Panc1 (cell line): ENCODE results near the gene BCR. TPM values are rescaled to one million over a fixed set of nuclear protein-coding genes. Genes with fewer than 3 reads are reported as not detected.

Experiments used
- ATAC-seq: fragments of 200-7000 bp; cut with Tn5 transposase; 2 replicates; pipeline ENCODE4 v1.9.1; 2020; ENCODE audit warnings: mild to moderate bottlenecking, moderate library complexity
- BruUV-seq: library from RNA; stranded (reverse); fragments of 400-500 nt; replicated peaks from 2 replicates; lab custom pipeline; 2021; lab: Mats Ljungman, UMichigan
- CTCF ChIA-PET: fragments of 300-600 bp; sonication (Branson Sonifier 250); formaldehyde crosslinking; loops from one replicate; lab custom pipeline; 2022; ENCODE audit warnings: antibody characterized with exemption; lab: Charles Lee
- POLR2A ChIA-PET: fragments of 300-600 bp; sonication (Branson Sonifier 250); formaldehyde crosslinking; loops from one replicate; lab custom pipeline; 2022; ENCODE audit warnings: antibody characterized with exemption; lab: Charles Lee
- DNase-seq: peaks from one replicate; pipeline ENCODE4 v3.0.0-alpha.2; 2010; ENCODE audit warnings: low read depth, low spot score
- H3K27ac ChIP-seq: 2 replicates; pipeline ENCODE4 v1.5.1; 2011; ENCODE audit warnings: mild to moderate bottlenecking, low read length, inconsistent platforms
- H3K27me3 ChIP-seq: fragments of 200-500 bp; sonication (Bioruptor generic); 2 replicates; pipeline ENCODE4 v1.6.0; 2014; ENCODE audit warnings: low read length, inconsistent platforms; ENCODE audit not compliant: control insufficient read depth, insufficient read depth
- H3K36me3 ChIP-seq: fragments of 200-500 bp; sonication (Bioruptor generic); 2 replicates; pipeline ENCODE4 v1.5.1; 2014; ENCODE audit warnings: inconsistent platforms, mild to moderate bottlenecking, low read length, moderate library complexity; ENCODE audit not compliant: control insufficient read depth, insufficient read depth
- H3K4me1 ChIP-seq: 2 replicates; pipeline ENCODE4 v1.5.1; 2011; ENCODE audit warnings: inconsistent platforms, mild to moderate bottlenecking, low read length, moderate library complexity; ENCODE audit not compliant: control insufficient read depth, insufficient read depth
- H3K4me3 ChIP-seq, 2 experiments: 2 replicates each; pipeline ENCODE4 v1.5.1; 2011 to 2012; ENCODE audit warnings: low read depth in 2 of 2, low read length in 2 of 2, mild to moderate bottlenecking in 2 of 2, inconsistent platforms in 1 of 2, moderate library complexity in 1 of 2
- H3K9me3 ChIP-seq: fragments of 200-500 bp; sonication (Bioruptor generic); 2 replicates; pipeline ENCODE4 v1.5.1; 2014; ENCODE audit warnings: low read depth, mild to moderate bottlenecking, inconsistent platforms, low read length, moderate library complexity; ENCODE audit not compliant: control insufficient read depth, insufficient read depth
- CTCF ChIP-seq: fragments of 450-650 bp; IDR thresholded peaks from 2 replicates; pipeline ENCODE4 v1.5.1; 2017; ENCODE audit warnings: mild to moderate bottlenecking
- POLR2AphosphoS5 ChIP-seq: IDR thresholded peaks from 2 replicates; pipeline ENCODE4 v1.6.1; 2012; ENCODE audit warnings: mild to moderate bottlenecking, low read depth, low read length, moderate library complexity
- REST ChIP-seq, 2 experiments: IDR thresholded peaks; 2 replicates each; pipeline ENCODE4 v1.6.1; 2011 to 2012; ENCODE audit warnings: low read depth in 2 of 2, control low read depth in 1 of 2, low read length in 1 of 2, mild to moderate bottlenecking in 1 of 2, moderate library complexity in 1 of 2; ENCODE audit not compliant: insufficient read depth in 1 of 2
- SIN3A ChIP-seq: IDR thresholded peaks from 2 replicates; pipeline ENCODE4 v1.6.1; 2012; ENCODE audit warnings: low read depth, mild to moderate bottlenecking, low read length, moderate library complexity, borderline replicate concordance; ENCODE audit not compliant: insufficient read depth
- TCF7L2 ChIP-seq: IDR thresholded peaks from 2 replicates; pipeline ENCODE4 v1.6.1; 2011; ENCODE audit warnings: mild to moderate bottlenecking, low read depth, low read length, inconsistent platforms
- in situ Hi-C: cut with HindIII; loops from 2 replicates; pipeline ENCODE4 v1.10.0; 2016; ENCODE audit warnings: low sequenced_read_pairs, low pct_unique_long_range_greater_than_20kb
- intact Hi-C: fragments of 100-400 bp; cut with micrococcal nuclease; formaldehyde crosslinking; loops from one replicate; pipeline ENCODE4 v1.10.0; 2022; ENCODE audit not compliant: unreplicated experiment
- total RNA-seq: library from RNA; stranded (reverse); gene quantifications from one replicate; pipeline ENCODE4 v1.2.1, GENCODE V29; 2021; ENCODE audit not compliant: unreplicated experiment

Gene BCR
- total RNA-seq, 1 experiment from 2014 or later, result 32.1 TPM

DNA sequence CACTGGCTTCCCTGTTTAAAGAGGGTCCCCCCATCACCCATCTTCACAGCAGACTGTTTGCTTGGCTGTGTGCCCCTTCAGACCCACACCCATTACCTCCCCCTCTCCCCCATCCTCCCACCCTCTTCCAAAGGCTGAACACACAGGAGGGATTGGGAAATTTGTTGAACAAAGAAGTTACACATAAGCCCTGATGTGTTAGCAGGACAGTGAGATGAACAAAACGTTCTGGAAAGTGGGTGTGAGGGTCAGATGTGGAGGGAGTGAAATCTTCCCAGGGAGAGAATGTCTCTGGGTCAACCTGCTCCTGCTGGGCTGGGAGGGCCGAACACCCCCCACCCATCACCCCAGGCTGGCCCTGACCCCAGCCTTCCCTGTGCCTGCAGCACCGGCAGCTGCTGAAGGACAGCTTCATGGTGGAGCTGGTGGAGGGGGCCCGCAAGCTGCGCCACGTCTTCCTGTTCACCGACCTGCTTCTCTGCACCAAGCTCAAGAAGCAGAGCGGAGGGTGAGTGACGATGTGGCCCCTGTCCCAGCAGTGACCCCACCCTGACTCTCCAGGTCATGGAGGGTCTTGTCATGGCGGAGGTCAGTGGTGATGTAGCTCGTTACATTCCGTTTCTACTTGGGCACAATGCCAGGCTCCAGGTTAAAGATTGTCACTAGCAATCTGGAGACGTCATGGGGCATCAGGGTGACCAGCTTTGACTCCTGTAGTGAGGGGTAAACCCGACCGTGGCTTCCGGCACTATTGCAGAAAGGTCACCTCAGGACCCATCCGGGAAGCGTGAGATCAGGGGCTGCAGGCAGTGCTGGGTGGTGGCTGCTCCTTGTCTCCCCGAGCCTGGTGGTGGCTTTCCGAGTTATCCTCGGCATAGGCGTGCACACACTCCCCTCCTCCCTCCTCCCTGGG is 103.5 kb downstream of the BCR start:
- Histone ChIP-seq H3K9me3 (no peaks in the 10 kb centered on the region), H3K36me3 (no peaks in the 10 kb centered on the region), H3K4me3 (no peak overlapping the region), H3K4me1 (no peaks in the 10 kb centered on the region), H3K27me3 (no peaks in the 10 kb centered on the region), H3K27ac (no peak overlapping the region)
- ChIA-PET CTCF (no interaction called here), POLR2A (no interaction called here)
- ATAC-seq (no peak), DNase-seq (no peak)
- no peak for TF ChIP-seq TCF7L2
- BruUV-seq, result no TSS peak
- in situ Hi-C loops, result no loop called here
- intact Hi-C loops, result loop anchor here (2.0 kb wide), 1 partner anchor 105 kb away; no protein-coding TSS in a partner anchor

DNA sequence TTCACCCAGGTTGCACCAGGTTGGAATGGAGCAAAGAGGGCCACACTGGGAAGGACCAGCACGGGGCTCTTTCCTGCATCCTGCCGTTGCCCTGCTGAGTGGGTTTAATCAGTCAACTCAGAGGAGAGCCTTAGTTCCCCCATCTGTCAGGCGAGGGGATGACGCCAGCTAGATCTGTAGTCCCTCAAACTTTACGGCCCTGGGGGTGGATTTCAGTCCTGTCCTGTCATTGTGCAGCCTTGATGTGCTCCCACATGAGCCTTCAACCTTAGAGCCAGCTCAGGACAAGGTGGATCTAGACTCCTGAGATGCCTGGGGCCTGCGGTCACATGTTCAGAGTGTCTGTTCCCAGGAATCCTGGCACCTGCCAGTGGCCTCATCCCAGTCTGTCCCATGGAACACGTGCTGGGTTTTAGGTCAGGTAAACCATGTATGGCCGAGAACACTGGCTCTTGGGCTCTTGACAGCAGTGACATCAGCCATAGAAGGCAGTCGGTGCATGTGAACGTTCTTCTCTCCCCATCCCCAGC is 104.3 kb downstream of the BCR start:
- ChIA-PET CTCF (no interaction called here), POLR2A (no interaction called here)
- Histone ChIP-seq H3K27ac (no peak overlapping the region), H3K4me1 (no peaks in the 10 kb centered on the region), H3K4me3 (no peak overlapping the region), H3K36me3 (no peaks in the 10 kb centered on the region), H3K9me3 (no peaks in the 10 kb centered on the region), H3K27me3 (no peaks in the 10 kb centered on the region)
- DNase-seq, result no peak
- intact Hi-C loops, result loop anchor here (2.0 kb wide), 1 partner anchor 106 kb away; no protein-coding TSS in a partner anchor
- TF ChIP-seq SIN3A (no peak), POLR2AphosphoS5 (no peak), CTCF (no peak), TCF7L2 (no peak)
- ATAC-seq, result no peak
- BruUV-seq, result no TSS peak
- in situ Hi-C loops, result no loop called here

DNA sequence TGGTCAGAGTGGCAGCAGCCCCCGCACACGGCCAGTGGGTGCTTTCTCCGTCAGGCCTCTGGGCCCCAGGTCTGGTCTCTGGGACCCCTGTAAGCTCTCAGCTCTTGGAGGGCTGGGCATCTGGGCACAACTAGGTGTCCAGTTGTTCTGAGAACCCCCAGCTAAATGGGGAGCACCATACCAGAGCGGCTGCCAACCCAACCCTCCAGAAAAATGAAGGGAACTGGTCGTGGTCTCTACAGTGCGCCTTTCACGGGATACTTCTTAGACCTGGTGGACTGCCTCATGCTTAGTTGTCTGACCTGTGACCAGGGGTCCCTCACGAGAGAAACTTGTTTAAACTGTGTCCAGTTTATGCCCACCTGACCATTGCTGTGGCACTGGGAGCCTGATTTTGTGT is 104.9 kb downstream of the BCR start:
- no peak for TF ChIP-seq REST (IDR thresholded peaks at IDR 0.05; ENCODE audit: insufficient read depth in 1 of 2, low read depth in 2 of 2, low read length in 1 of 2)
- TF ChIP-seq TCF7L2, result no peak
- TF ChIP-seq SIN3A, result no peak
- no peak for TF ChIP-seq CTCF
- TF ChIP-seq POLR2AphosphoS5, result no peak
- no peak overlapping the region for H3K4me3 ChIP-seq
- no peaks in the 10 kb centered on the region for H3K27me3 ChIP-seq
- DNase-seq (no peak), ATAC-seq (no peak)
- H3K36me3 ChIP-seq, result no peaks in the 10 kb centered on the region
- H3K9me3 ChIP-seq, result no peaks in the 10 kb centered on the region
- no peak overlapping the region for H3K27ac ChIP-seq
- in situ Hi-C loops, result no loop called here
- no peaks in the 10 kb centered on the region for H3K4me1 ChIP-seq
- no TSS peak for BruUV-seq
- ChIA-PET POLR2A (no interaction called here), CTCF (no interaction called here)
- intact Hi-C loops, result loop anchor here (2.0 kb wide), 1 partner anchor 106 kb away; no protein-coding TSS in a partner anchor
